GM12801 (cell line): ENCODE results near the gene CRNKL1.

Experiments used
- TF ChIP-seq, protein P1 (sequence below): IDR thresholded peaks from one replicate; pipeline ENCODE4 v1.5.1; 2011; ENCODE audit warnings: control low read depth; ENCODE audit not compliant: insufficient read length; ENCODE audit errors: extremely low read depth

The CRNKL1 gene

DNA sequence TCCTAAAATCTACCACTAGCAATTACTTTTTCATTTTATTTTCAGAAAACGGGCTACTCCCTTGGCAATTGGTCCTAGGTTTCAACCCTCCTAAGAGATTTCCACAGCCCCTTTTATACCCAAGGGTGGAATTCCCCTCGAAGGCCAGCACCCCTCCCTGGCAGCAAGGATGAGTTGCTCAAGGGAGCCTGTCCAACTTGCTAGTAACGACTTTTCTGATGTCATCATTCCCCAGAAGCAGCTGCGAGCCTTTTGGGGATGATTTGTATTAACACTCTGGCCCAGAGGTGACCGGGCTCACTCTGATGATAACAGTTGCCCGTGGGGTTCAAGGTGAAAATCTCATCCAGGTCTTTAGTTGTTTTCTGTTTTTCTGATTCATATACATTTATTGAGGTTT, 65.8 kb downstream of the CRNKL1 start:
- TF ChIP-seq, protein P1, sequence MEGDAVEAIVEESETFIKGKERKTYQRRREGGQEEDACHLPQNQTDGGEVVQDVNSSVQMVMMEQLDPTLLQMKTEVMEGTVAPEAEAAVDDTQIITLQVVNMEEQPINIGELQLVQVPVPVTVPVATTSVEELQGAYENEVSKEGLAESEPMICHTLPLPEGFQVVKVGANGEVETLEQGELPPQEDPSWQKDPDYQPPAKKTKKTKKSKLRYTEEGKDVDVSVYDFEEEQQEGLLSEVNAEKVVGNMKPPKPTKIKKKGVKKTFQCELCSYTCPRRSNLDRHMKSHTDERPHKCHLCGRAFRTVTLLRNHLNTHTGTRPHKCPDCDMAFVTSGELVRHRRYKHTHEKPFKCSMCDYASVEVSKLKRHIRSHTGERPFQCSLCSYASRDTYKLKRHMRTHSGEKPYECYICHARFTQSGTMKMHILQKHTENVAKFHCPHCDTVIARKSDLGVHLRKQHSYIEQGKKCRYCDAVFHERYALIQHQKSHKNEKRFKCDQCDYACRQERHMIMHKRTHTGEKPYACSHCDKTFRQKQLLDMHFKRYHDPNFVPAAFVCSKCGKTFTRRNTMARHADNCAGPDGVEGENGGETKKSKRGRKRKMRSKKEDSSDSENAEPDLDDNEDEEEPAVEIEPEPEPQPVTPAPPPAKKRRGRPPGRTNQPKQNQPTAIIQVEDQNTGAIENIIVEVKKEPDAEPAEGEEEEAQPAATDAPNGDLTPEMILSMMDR: no peak
